WTC11 (cell line): ENCODE measurements around the gene THRA. TPM values are rescaled to one million over a fixed set of nuclear protein-coding genes. Genes with fewer than 3 reads are reported as not detected.

Experiments used
- ATAC-seq: fragments of 200-7000 bp; cut with Tn5 transposase; 2 replicates; pipeline ENCODE4 v1.10.0; 2021; ENCODE audit warnings: mild to moderate bottlenecking, moderate library complexity
- CTCF ChIA-PET: fragments of 300-600 bp; sonication (Branson Sonifier 250); formaldehyde crosslinking; loops from one replicate; lab custom pipeline; 2021; ENCODE audit warnings: antibody characterized with exemption; lab: Charles Lee
- POLR2A ChIA-PET: fragments of 350-600 bp; sonication (Branson Sonifier 250); formaldehyde crosslinking; loops from one replicate; lab custom pipeline; 2021; ENCODE audit warnings: antibody characterized with exemption; lab: Charles Lee
- DNase-seq: peaks from one replicate; pipeline ENCODE4 v3.0.0; 2021; ENCODE audit warnings: low spot score
- H3K27ac Mint-ChIP-seq: 2 replicates; pipeline ENCODE4 v1.8.0; 2021; ENCODE audit warnings: mixed read lengths
- H3K27me3 Mint-ChIP-seq: 2 replicates; pipeline ENCODE4 v1.8.0; 2021; ENCODE audit warnings: low read depth, mild to moderate bottlenecking, moderate library complexity, mixed read lengths
- H3K36me3 Mint-ChIP-seq: 2 replicates; pipeline ENCODE4 v1.8.0; 2021; ENCODE audit warnings: mixed read lengths
- H3K4me1 Mint-ChIP-seq: 2 replicates; pipeline ENCODE4 v1.8.0; 2022; ENCODE audit warnings: mixed read lengths
- H3K4me3 Mint-ChIP-seq: 2 replicates; pipeline ENCODE4 v1.8.0; 2021; ENCODE audit warnings: mild to moderate bottlenecking, moderate library complexity, mixed read lengths
- H3K9me3 Mint-ChIP-seq: 2 replicates; pipeline ENCODE4 v1.8.0; 2021; ENCODE audit warnings: mixed read lengths
- ATF1 ChIP-seq: sonication (generic); formaldehyde crosslinking; IDR thresholded peaks from 2 replicates; pipeline ENCODE4 v1.8.1; 2023; ENCODE audit warnings: mild to moderate bottlenecking, moderate library complexity, missing genetic modification reagents
- CBFB ChIP-seq: sonication (generic); formaldehyde crosslinking; IDR thresholded peaks from 2 replicates; pipeline ENCODE4 v1.8.1; 2022; ENCODE audit warnings: mild to moderate bottlenecking, low read depth, missing genetic modification reagents
- CREM ChIP-seq: sonication (generic); formaldehyde crosslinking; IDR thresholded peaks from 2 replicates; pipeline ENCODE4 v1.8.1; 2022; ENCODE audit warnings: mild to moderate bottlenecking, missing genetic modification reagents, moderate library complexity
- E2F4 ChIP-seq: sonication (generic); formaldehyde crosslinking; IDR thresholded peaks from 2 replicates; pipeline ENCODE4 v1.8.1; 2022; ENCODE audit warnings: low read depth, mild to moderate bottlenecking, moderate library complexity, missing genetic modification reagents, borderline replicate concordance
- FOXJ3 ChIP-seq: sonication (generic); formaldehyde crosslinking; IDR thresholded peaks from 2 replicates; pipeline ENCODE4 v1.9.0; 2021; ENCODE audit warnings: missing genetic modification reagents, mild to moderate bottlenecking, borderline replicate concordance
- GABPB1 ChIP-seq: sonication (generic); formaldehyde crosslinking; IDR thresholded peaks from 2 replicates; pipeline ENCODE4 v1.8.1; 2023; ENCODE audit warnings: mild to moderate bottlenecking, missing genetic modification reagents
- GRHL2 ChIP-seq: fragments of 250-450 bp; sonication (Bioruptor Pico); IDR thresholded peaks from 2 replicates; pipeline ENCODE4 v1.8.0; 2022; ENCODE audit warnings: mild to moderate bottlenecking, moderate library complexity; ENCODE audit not compliant: insufficient replicate concordance, severe bottlenecking
- GTF2I ChIP-seq: fragments of 250-450 bp; sonication (Bioruptor Pico); conservative IDR thresholded peaks from 2 replicates; pipeline ENCODE4 v1.4.0; 2021; ENCODE audit warnings: mild to moderate bottlenecking
- HMGA2 ChIP-seq: fragments of 250-450 bp; sonication (Bioruptor Pico); IDR thresholded peaks from 2 replicates; pipeline ENCODE4 v1.4.0; 2021; ENCODE audit warnings: mild to moderate bottlenecking, moderate library complexity
- NFYB ChIP-seq: sonication (generic); formaldehyde crosslinking; conservative IDR thresholded peaks from 2 replicates; pipeline ENCODE4 v1.8.0; 2022; ENCODE audit warnings: low read depth, missing genetic modification reagents
- NR3C1 ChIP-seq: sonication (generic); formaldehyde crosslinking; conservative IDR thresholded peaks from 2 replicates; pipeline ENCODE4 v1.8.1; 2023; ENCODE audit warnings: low read depth, mild to moderate bottlenecking, missing genetic modification reagents
- SOX15 ChIP-seq: fragments of 250-450 bp; sonication (Bioruptor Pico); IDR thresholded peaks from 2 replicates; pipeline ENCODE4 v1.9.0; 2021; ENCODE audit warnings: mild to moderate bottlenecking
- TP53 ChIP-seq: sonication (generic); formaldehyde crosslinking; IDR thresholded peaks from 2 replicates; pipeline ENCODE4 v1.8.1; 2023; ENCODE audit warnings: mild to moderate bottlenecking, missing genetic modification reagents
- ZBTB43 ChIP-seq: sonication (generic); formaldehyde crosslinking; IDR thresholded peaks from 2 replicates; pipeline ENCODE4 v1.8.1; 2023; ENCODE audit warnings: mild to moderate bottlenecking, missing genetic modification reagents
- ZNF263 ChIP-seq: sonication (generic); formaldehyde crosslinking; IDR thresholded peaks from 2 replicates; pipeline ENCODE4 v1.8.1; 2022; ENCODE audit warnings: low read depth, mild to moderate bottlenecking, moderate library complexity, missing genetic modification reagents
- ZNF396 ChIP-seq: fragments of 250-450 bp; sonication (Bioruptor Pico); IDR thresholded peaks from 2 replicates; pipeline ENCODE4 v1.8.0; 2021; ENCODE audit warnings: mild to moderate bottlenecking, moderate library complexity, borderline replicate concordance
- total RNA-seq: library from RNA; stranded (reverse); gene quantifications from 3 replicates; pipeline ENCODE4 v1.2.3, GENCODE V29; 2021

Gene THRA
- total RNA-seq, 1 experiment from 2014 or later, result 15.9 TPM

GRCh38 chr17:40073454-40074174, 10.8 kb downstream of the THRA start:
- H3K4me3 Mint-ChIP-seq, result no peak overlapping the region
- peaks cover 63% of the 10 kb centered on the region for H3K4me1 Mint-ChIP-seq
- ChIA-PET CTCF (interaction anchor here (0.6 to 7.3 kb wide), 9 partner anchors 8 to 60 kb away, joined by 3 to 252 read pairs (median 4); partner anchors contain the start of gene THRA), POLR2A (interaction anchor here (0.5 to 2.8 kb wide), 3 partner anchors 15 to 1689 kb away, joined by 3 to 9 read pairs (median 4); no protein-coding TSS in a partner anchor)
- ATAC-seq (no peak), DNase-seq (no peak)
- peak overlapping the region; percentile 15; the same call in 1 of the 2 replicates for H3K27ac Mint-ChIP-seq
- no peaks in the 10 kb centered on the region for H3K9me3 Mint-ChIP-seq
- TF ChIP-seq CREM, result no peak
- no peak for TF ChIP-seq NFYB (CRISPR knock-in tag)
- no peaks in the 10 kb centered on the region for H3K27me3 Mint-ChIP-seq
- no peaks in the 10 kb centered on the region for H3K36me3 Mint-ChIP-seq

- TF ChIP-seq ZNF396 (CRISPR knock-in tag) (no peak), SOX15 (no peak), CBFB (CRISPR knock-in tag) (no peak), GTF2I (CRISPR knock-in tag) (no peak), GABPB1 (CRISPR knock-in tag) (no peak), ZNF263 (CRISPR knock-in tag) (no peak), FOXJ3 (CRISPR knock-in tag) (no peak)
- TF ChIP-seq, all 79 proteins: peak for 0
- Mint-ChIP-seq H3K4me3 (no peak overlapping the region), H3K27ac (no peak overlapping the region), H3K36me3 (no peaks in the 10 kb centered on the region), H3K27me3 (no peaks in the 10 kb centered on the region), H3K9me3 (no peaks in the 10 kb centered on the region), H3K4me1 (peaks cover 59% of the 10 kb centered on the region)
- DNase-seq, result no peak
- POLR2A ChIA-PET, result interaction anchor here (2.8 kb wide), 1 partner anchor 39 kb away, joined by 9 read pairs; no protein-coding TSS in a partner anchor
- CTCF ChIA-PET, result interaction anchor here (1.3 to 7.3 kb wide), 12 partner anchors 10 to 61 kb away, joined by 3 to 252 read pairs (median 22); partner anchors contain the start of gene THRA
- no peak for ATAC-seq
Measured at GRCh38 chr17:40074175-40074512, 11.4 kb downstream of the THRA start.

- no peaks in the 10 kb centered on the region for H3K27me3 Mint-ChIP-seq
- no peak overlapping the region for H3K4me3 Mint-ChIP-seq
- no peak for DNase-seq
- peaks cover 52% of the 10 kb centered on the region for H3K4me1 Mint-ChIP-seq
- ChIA-PET POLR2A (interaction anchor here (0.6 to 2.8 kb wide), 12 partner anchors 10 to 94 kb away, joined by 3 to 9 read pairs (median 3); partner anchors contain the start of genes MED24 and PSMD3), CTCF (interaction anchor here (0.6 to 7.3 kb wide), 40 partner anchors 10 to 242 kb away, joined by 3 to 252 read pairs (median 8); partner anchors contain the start of genes CASC3, CSF3, MED24 and NR1D1)
- H3K9me3 Mint-ChIP-seq, result no peaks in the 10 kb centered on the region
- no peak for ATAC-seq
- H3K36me3 Mint-ChIP-seq, result no peaks in the 10 kb centered on the region
- TF ChIP-seq E2F4 (CRISPR knock-in tag), result no peak
- TF ChIP-seq NR3C1 (CRISPR knock-in tag), result no peak
- no peak for TF ChIP-seq HMGA2
- TF ChIP-seq GABPB1 (CRISPR knock-in tag), result no peak
- no peak for TF ChIP-seq ATF1 (CRISPR knock-in tag)
- no peak for TF ChIP-seq ZBTB43 (CRISPR knock-in tag)
- no peak for TF ChIP-seq GRHL2
- TF ChIP-seq TP53 (CRISPR knock-in tag), result no peak
- H3K27ac Mint-ChIP-seq, result no peak overlapping the region
Measured at GRCh38 chr17:40074871-40075200, 12.1 kb downstream of the THRA start.
